IgD-negative memory B cell (primary cell): ENCODE measurements around the gene TNRC6B. TPM values are rescaled to one million over a fixed set of nuclear protein-coding genes. Genes with fewer than 3 reads are reported as not detected.

Source experiments
- H3K27ac Mint-ChIP-seq, 3 donors: one replicate each; pipeline ENCODE4 v1.8.0; 2020 to 2022; ENCODE audit warnings: mild to moderate bottlenecking in 3 of 3, mixed read lengths in 3 of 3, moderate library complexity in 1 of 3
- H3K27me3 Mint-ChIP-seq: one replicate; pipeline ENCODE4 v1.8.0; 2021; ENCODE audit warnings: mixed read lengths
- H3K36me3 Mint-ChIP-seq: one replicate; pipeline ENCODE4 v1.8.0; 2020; ENCODE audit warnings: mild to moderate bottlenecking, mixed read lengths
- H3K4me1 Mint-ChIP-seq, 3 donors: one replicate each; pipeline ENCODE4 v1.8.0; 2020 to 2022; ENCODE audit warnings: mixed read lengths in 3 of 3, mild to moderate bottlenecking in 1 of 3
- H3K4me3 Mint-ChIP-seq, 4 donors: one replicate each; pipeline ENCODE4 v1.8.0; 2020 to 2022; ENCODE audit warnings: mild to moderate bottlenecking in 4 of 4, mixed read lengths in 4 of 4, moderate library complexity in 3 of 4
- H3K9me3 Mint-ChIP-seq, 3 donors: one replicate each; pipeline ENCODE4 v1.8.0; 2020 to 2021; ENCODE audit warnings: mixed read lengths in 3 of 3, mild to moderate bottlenecking in 1 of 3
- polyA plus RNA-seq: library from polyadenylated mRNA; unstranded; fragments of 300-500 nt; fragmentation: Illumina TruSeq; gene quantifications from one replicate; pipeline ENCODE4 v1.2.3, GENCODE V29; 2021

TNRC6B gene
- polyA plus RNA-seq, 1 donor from 2014 or later: 143 TPM

- Mint-ChIP-seq H3K4me1 (peaks cover 10 to 13% (median 11%) of the 10 kb centered on the region in 3 donors), H3K27ac (peak overlapping the region in 2 of 3 donors; percentile 24 to 56), H3K27me3 (no peaks in the 10 kb centered on the region), H3K9me3 (no peaks in the 10 kb centered on the region), H3K4me3 (no peak overlapping the region), H3K36me3 (peaks cover 5% of the 10 kb centered on the region)
Measured at GRCh38 chr22:40322021-40322420, 144.3 kb downstream of the TNRC6B start.

DNA sequence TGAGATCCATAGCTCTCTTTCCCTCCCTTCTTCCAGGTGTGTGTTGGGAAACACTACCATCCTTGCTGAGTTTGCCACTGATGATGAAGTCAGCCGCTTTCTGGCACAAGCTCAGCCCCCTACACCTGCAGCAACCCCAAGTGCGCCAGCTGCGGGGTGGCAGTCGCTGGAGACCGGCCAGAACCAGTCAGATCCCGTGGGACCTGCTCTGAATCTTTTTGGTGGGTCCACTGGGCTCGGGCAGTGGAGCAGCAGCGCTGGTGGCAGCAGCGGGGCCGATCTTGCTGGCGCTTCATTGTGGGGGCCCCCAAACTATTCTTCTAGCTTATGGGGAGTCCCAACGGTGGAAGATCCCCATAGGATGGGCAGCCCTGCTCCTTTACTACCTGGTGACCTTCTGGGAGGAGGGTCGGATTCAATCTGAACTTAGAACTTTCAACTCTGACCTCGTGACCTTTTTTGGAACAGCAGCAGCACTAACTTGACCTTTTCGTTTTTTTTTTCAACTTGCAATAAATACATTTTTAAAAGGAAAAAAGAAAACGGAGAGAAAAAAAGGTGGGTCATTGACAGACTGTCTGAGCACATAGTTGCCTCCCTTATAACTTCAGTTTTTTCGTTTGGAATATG, 145.2 kb downstream of the TNRC6B start:
- Mint-ChIP-seq H3K4me1 (peaks cover 10 to 13% (median 11%) of the 10 kb centered on the region in 3 donors), H3K9me3 (no peaks in the 10 kb centered on the region), H3K4me3 (no peak overlapping the region), H3K36me3 (peaks cover 2% of the 10 kb centered on the region), H3K27me3 (no peaks in the 10 kb centered on the region), H3K27ac (peak overlapping the region in 1 of 3 donors; percentile 56)

DNA sequence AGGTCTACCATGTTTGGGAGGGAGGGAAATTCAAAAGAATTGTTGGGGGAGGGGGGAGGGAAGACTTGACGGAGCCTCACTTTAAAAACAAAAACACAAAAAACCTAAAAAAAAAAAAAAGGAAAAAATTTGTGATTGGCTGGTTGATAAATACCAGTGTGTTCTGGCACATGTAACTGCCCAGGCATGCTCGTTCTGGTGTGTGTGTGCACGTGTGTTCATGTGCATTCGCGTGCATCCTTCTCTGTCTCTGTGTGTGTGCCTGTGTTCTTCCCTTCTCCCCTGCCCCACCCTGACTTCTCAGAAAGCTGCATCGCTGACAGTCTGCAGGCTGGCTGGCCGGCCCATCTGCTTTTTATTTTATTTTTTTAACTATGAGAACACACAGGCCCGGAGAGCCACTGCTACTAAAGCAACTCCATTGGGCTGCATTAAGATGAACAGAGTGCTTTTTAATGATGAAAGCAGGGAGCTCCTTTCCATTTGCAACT, 146.0 kb downstream of the TNRC6B start:
- Mint-ChIP-seq H3K27me3 (no peaks in the 10 kb centered on the region), H3K27ac (peak overlapping the region in 2 of 3 donors; percentile 64 to 76), H3K4me3 (no peak overlapping the region), H3K9me3 (no peaks in the 10 kb centered on the region), H3K36me3 (peaks cover 2% of the 10 kb centered on the region), H3K4me1 (peaks cover 11 to 15% (median 13%) of the 10 kb centered on the region in 3 donors)

DNA sequence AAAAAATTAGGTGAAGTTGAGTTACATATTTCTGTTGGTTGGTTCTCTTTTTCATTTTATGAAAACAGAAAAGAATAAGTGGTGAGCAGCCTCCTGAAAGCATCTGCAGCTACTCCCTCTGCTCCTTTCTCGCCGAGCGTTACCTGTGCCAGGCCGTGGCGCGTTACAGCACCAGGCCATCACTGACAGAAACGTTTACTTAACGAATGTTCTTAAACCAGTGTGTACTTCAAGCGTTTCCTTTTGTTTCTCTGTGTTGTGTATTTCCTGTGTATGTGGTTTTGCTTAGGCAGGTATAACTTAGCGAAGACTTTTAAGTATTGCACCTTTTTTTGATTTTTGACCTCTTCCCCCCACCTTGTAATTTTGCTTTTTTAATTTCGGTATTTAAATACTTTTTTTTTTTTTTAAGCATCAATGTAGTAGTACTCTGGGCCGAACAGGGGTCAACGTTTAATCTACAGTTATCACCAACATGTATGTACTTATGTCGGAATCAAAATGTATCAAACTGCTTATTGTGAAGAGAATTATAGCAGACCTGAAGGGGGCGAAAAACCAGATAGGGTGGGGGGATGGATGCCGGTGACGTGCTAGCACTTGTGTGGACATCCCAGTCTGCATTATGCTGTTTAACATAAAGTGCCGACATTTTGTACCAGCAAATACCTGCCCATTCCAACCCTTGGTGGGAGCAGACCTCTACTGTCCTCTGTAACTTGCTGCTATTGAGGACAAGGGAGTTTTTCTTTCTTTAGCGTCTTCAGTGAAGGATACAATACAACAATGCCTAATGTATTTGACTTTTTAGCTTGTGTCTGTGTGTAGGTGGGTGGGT, 147.0 kb downstream of the TNRC6B start:
- H3K4me1 Mint-ChIP-seq: peaks cover 11 to 15% (median 13%) of the 10 kb centered on the region in 3 donors
- no peaks in the 10 kb centered on the region for H3K27me3 Mint-ChIP-seq
- peak overlapping the region in 2 of 4 donors; percentile 29 to 33 for H3K4me3 Mint-ChIP-seq
- no peaks in the 10 kb centered on the region for H3K9me3 Mint-ChIP-seq
- peak overlapping the region; percentile 37 to 86 (median 64) for H3K27ac Mint-ChIP-seq
- peaks cover 2% of the 10 kb centered on the region for H3K36me3 Mint-ChIP-seq

DNA sequence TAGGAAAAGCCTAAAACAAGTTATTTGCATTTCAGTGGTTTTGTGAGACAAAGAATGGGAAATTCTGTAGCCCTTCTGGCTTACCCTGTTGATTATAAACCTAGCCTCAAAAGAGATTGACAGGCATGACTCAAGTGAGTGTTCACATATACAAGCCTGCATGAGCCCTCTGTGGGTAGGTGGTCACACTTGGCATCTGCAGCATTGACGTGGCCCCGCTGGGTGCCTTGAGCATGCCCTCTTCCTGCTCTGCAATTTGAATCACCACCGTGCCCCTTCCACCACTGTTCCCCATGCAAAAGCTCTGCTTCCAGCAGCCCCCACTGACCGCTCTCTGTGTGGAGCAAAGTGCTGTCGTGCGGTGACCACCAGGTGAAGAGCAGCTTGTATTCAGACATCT, 147.6 kb downstream of the TNRC6B start:
- Mint-ChIP-seq H3K36me3 (peaks cover 2% of the 10 kb centered on the region), H3K27me3 (no peaks in the 10 kb centered on the region), H3K27ac (peak overlapping the region; percentile 37 to 74 (median 53)), H3K4me3 (peak overlapping the region in 1 of 4 donors; percentile 29), H3K4me1 (peaks cover 12 to 15% (median 13%) of the 10 kb centered on the region in 3 donors), H3K9me3 (no peaks in the 10 kb centered on the region)

DNA sequence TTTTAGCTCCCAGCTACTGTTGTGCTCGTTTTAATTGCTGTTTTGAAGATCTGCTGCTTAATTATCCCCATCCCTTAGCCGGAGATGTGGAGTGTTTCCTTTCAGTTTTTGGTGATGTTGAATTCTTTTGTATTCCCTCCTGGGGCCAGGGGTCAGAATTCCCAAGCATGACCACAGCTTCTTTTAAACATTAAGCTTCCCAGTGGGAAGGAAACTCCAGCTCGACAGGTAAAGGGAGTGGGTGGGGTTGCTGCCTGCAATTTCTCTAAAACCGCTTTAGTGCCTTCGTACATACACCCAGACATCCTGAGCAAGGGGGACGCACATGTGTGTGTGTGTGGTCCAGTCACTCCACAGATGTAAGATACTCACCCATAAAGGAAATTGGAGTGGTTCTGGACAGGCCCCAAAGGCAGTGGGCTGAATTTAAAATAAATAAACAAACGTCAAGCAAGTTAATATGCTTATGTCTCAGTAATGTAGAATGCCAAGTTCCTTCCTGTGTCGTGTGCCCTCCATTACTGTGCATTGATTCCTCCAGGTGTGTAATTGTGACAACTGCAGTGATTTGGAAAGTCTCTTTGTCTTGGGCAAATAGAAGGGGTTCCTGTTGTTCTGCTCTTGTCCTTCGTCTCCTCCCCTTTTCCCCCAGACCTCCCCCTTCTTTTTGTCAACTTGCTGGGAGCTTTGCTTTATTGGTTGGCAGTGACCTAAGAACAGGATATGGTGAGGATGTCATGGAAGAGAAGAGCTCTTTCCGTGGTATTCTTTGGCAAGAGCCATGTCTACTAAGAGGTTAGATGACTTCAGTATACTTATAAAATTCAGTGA, 149.4 kb downstream of the TNRC6B start:
- Mint-ChIP-seq H3K27me3 (no peaks in the 10 kb centered on the region), H3K36me3 (peaks cover 2% of the 10 kb centered on the region), H3K9me3 (no peaks in the 10 kb centered on the region), H3K4me1 (peaks cover 12 to 15% (median 13%) of the 10 kb centered on the region in 3 donors), H3K4me3 (peak overlapping the region in 1 of 4 donors; percentile 43), H3K27ac (peak overlapping the region; percentile 9 to 70 (median 16))

DNA sequence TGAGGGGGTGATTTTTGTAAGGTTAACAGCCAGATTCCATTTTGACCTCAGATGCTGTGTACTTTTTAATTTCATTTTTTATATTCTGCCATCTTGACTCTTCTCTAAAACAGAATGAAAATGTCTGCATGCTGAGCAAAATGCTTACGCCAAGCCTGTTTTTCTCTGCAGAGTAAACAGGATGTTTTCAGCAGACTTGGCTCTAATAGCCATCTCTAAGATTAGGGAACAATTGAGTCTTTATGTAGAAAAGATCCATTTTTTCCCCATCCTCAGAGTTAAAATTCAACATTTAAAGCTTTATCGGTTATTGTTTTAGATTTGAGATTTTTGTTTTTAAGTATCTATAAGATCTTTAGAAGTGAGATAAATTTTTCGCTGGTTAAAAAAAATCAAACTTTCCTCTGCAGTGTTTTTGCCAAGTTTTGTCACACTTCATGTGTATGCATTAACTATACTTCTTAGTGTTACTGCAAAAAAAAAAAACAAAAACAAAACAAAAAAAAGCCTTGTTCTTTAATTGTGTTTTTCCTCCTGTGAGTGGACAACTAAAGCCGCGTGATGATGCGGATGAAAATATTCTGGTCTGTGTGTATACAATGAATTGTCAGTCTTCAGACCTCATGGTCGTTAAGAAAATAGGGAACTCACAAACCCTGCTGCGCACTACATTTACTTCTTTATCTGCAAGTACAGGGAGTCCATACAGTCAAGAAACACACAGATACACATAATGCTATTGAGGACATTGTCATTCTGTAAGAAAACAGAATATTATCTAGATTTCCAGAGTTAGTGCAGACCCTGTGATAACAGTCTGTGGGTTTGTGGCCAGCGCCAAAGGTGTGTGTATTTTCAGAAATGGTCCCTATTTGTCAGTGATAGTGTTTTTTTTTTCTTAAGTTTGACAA, 151.1 kb downstream of the TNRC6B start:
- H3K27ac Mint-ChIP-seq: peak overlapping the region in 1 of 3 donors; percentile 27
- no peak overlapping the region for H3K4me3 Mint-ChIP-seq
- H3K27me3 Mint-ChIP-seq: no peaks in the 10 kb centered on the region
- peaks cover 12 to 19% (median 15%) of the 10 kb centered on the region in 3 donors for H3K4me1 Mint-ChIP-seq
- no peaks in the 10 kb centered on the region for H3K9me3 Mint-ChIP-seq
- peaks cover 2% of the 10 kb centered on the region for H3K36me3 Mint-ChIP-seq

GRCh38 chr22:40329466-40329865, 151.7 kb downstream of the TNRC6B start:
- Mint-ChIP-seq H3K36me3 (peaks cover under 1% of the 10 kb centered on the region), H3K4me3 (no peak overlapping the region), H3K27me3 (no peaks in the 10 kb centered on the region), H3K27ac (no peak overlapping the region), H3K9me3 (no peaks in the 10 kb centered on the region), H3K4me1 (peaks cover 15 to 22% (median 19%) of the 10 kb centered on the region in 3 donors)

GRCh38 chr22:40330086-40330485, 152.4 kb downstream of the TNRC6B start:
- Mint-ChIP-seq H3K4me1 (peaks cover 17 to 22% (median 17%) of the 10 kb centered on the region in 3 donors), H3K9me3 (no peaks in the 10 kb centered on the region)

DNA sequence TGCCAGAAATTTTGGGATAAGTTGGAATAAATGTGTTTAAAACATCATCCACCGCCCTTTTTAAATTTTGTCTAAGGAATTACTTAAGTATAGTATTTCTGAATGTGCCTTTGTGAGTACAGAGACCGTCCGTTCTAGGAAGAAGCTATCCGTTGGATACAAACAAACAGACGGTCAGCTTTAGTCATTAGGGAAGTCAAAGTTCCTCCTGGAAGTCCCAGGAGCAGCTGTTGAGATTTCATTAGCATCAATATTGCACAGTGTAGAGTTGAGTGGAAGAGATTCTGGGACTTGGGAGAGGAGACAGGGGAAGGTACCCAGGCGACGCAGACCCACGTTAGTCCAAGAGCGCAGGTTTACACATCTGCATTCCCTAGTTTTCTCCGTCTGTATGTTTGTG, 152.9 kb downstream of the TNRC6B start:
- Mint-ChIP-seq H3K4me1 (peaks cover 13 to 20% (median 13%) of the 10 kb centered on the region in 3 donors), H3K27me3 (no peaks in the 10 kb centered on the region), H3K9me3 (no peaks in the 10 kb centered on the region), H3K36me3 (no peaks in the 10 kb centered on the region), H3K4me3 (no peak overlapping the region), H3K27ac (peak overlapping the region in 1 of 3 donors; percentile 69)

More at GRCh38 chr22:40330086-40330485, 152.4 kb downstream of the TNRC6B start:
- H3K27ac Mint-ChIP-seq: peak overlapping the region in 1 of 3 donors; percentile 69
- no peaks in the 10 kb centered on the region for H3K27me3 Mint-ChIP-seq
- H3K36me3 Mint-ChIP-seq: no peaks in the 10 kb centered on the region
- no peak overlapping the region for H3K4me3 Mint-ChIP-seq

- Mint-ChIP-seq H3K27ac (no peak overlapping the region), H3K4me3 (peak overlapping the region in 1 of 4 donors; percentile 45), H3K27me3 (no peaks in the 10 kb centered on the region), H3K4me1 (peaks cover 18 to 28% (median 21%) of the 10 kb centered on the region in 3 donors), H3K36me3 (no peaks in the 10 kb centered on the region), H3K9me3 (no peaks in the 10 kb centered on the region)
Measured at GRCh38 chr22:40331706-40332105, 154.0 kb downstream of the TNRC6B start.

- Mint-ChIP-seq H3K4me3 (no peak overlapping the region), H3K4me1 (peaks cover 22 to 30% (median 23%) of the 10 kb centered on the region in 3 donors), H3K27ac (peak overlapping the region in 1 of 3 donors; percentile 60), H3K36me3 (no peaks in the 10 kb centered on the region), H3K27me3 (no peaks in the 10 kb centered on the region), H3K9me3 (no peaks in the 10 kb centered on the region)
Measured at GRCh38 chr22:40332319-40332781, 154.6 kb downstream of the TNRC6B start.

DNA sequence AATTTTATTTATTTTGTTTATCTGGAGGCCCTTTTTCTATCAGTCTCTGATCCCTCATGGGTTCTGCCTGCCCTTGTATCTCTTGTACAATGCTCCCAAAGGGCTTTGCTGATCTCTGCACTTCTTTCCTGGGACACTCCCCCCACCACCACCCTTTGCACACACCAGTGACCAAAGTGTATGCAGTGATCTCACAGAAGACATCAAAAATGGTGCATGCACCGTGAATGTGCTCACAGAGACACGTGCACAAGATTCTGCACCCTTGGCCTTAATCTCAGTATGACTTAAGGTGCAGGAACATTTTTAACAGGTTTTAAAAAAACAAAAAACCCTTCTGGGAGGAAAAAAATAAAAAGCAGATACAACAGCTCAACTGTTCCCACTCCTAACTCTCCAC, 156.3 kb downstream of the TNRC6B start:
- no peak overlapping the region for H3K4me3 Mint-ChIP-seq
- no peaks in the 10 kb centered on the region for H3K36me3 Mint-ChIP-seq
- H3K27ac Mint-ChIP-seq: peak overlapping the region; percentile 3 to 95 (median 43)
- H3K4me1 Mint-ChIP-seq: peaks cover 24 to 38% (median 26%) of the 10 kb centered on the region in 3 donors
- no peaks in the 10 kb centered on the region for H3K27me3 Mint-ChIP-seq
- no peaks in the 10 kb centered on the region for H3K9me3 Mint-ChIP-seq
